ENCODE measurements around the gene PHC1. TPM values are rescaled to one million over a fixed set of nuclear protein-coding genes. Genes with fewer than 3 reads are reported as not detected.

The PHC1 gene
- polyA plus RNA-seq, 1 experiment, result 34.5 TPM

DNA sequence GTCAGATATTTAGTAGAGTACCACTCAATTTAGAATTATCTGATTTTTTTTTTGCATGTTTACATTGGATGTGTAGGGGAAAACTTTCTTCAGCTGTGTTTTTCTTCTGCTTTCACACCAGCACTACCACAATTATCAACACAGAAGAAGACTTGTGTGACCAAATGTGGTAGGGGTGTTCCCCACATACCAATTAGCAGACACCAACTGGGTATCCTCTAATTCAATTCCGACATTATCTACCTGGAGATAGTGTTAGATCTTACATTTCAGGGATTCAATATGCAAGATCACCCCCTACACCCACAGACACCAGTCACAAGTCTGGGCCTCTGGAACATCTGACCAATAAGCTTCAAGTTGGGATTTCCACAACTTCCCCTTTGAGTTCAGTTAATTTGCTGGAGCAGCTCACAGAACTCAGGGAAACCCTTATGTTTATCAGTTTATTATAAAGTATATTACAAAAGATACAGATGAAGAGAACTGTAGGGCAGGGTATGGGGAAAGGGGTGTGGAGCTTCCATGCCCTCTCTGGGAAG lies 71.0 kb downstream of the PHC1 start:
- no peak overlapping the region for H3K4me3 ChIP-seq (ENCODE audit: low read depth, low read length)
- no peak for TF ChIP-seq CTCF (IDR thresholded peaks at IDR 0.05; ENCODE audit: low read depth, low read length)
- CTCF ChIA-PET, result interaction anchor here (0.6 to 0.9 kb wide), 3 partner anchors 26 to 328 kb away, joined by 3 to 4 read pairs (median 3); no protein-coding TSS in a partner anchor

DNA sequence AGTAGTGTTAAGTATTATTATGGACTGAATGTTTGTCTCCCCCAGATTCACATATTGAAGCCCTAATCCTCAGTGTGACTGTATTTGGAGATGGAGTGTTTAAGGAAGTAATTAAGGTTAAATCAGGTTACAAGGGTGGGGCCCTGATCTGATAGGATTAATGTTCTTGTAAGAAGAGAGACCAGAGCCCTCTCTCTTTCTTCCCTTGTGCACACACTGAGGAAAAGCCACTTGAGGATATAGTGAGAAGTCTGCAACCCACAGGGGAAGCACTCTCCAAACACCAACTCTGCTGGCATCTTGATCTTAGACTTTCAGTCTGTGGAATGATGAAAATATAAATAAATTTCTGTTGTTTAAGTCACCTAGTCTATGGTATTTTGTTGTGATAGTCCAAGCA lies 72.9 kb downstream of the PHC1 start:
- TF ChIP-seq CTCF (IDR thresholded peaks at IDR 0.05; ENCODE audit: low read depth, low read length), result no peak
- no peak overlapping the region for H3K4me3 ChIP-seq (ENCODE audit: low read depth, low read length)
- no peaks in the 10 kb centered on the region for H3K27me3 ChIP-seq (ENCODE audit: control insufficient read depth, insufficient read depth, low read length)
- H3K27ac ChIP-seq (ENCODE audit: low read depth, low read length), result no peak overlapping the region
- CTCF ChIA-PET, result no interaction called here
- no peaks in the 10 kb centered on the region for H3K9me3 ChIP-seq (ENCODE audit: control insufficient read depth, insufficient read depth, low read length)
- no peak for DNase-seq (ENCODE audit: low read depth, low spot score)
- POLR2A ChIA-PET, result no interaction called here

More for the DNA sequence above, 71.0 kb downstream of the PHC1 start:
- H3K9me3 ChIP-seq (ENCODE audit: control insufficient read depth, insufficient read depth, low read length), result peaks cover 3% of the 10 kb centered on the region; the same call in 1 of the 2 replicates
- no peaks in the 10 kb centered on the region for H3K27me3 ChIP-seq (ENCODE audit: control insufficient read depth, insufficient read depth, low read length)
- POLR2A ChIA-PET, result interaction anchor here (0.7 kb wide), 1 partner anchor 331 kb away, joined by 3 read pairs; no protein-coding TSS in a partner anchor
- no peak overlapping the region for H3K27ac ChIP-seq (ENCODE audit: low read depth, low read length)
- DNase-seq (ENCODE audit: low read depth, low spot score), result no peak

GRCh38 chr12:8987685-8988084 lies 73.4 kb downstream of the PHC1 start:
- POLR2A ChIA-PET, result no interaction called here
- H3K9me3 ChIP-seq (ENCODE audit: control insufficient read depth, insufficient read depth, low read length), result no peaks in the 10 kb centered on the region
- no peak overlapping the region for H3K4me3 ChIP-seq (ENCODE audit: low read depth, low read length)
- no peak for TF ChIP-seq CTCF (IDR thresholded peaks at IDR 0.05; ENCODE audit: low read depth, low read length)
- no peaks in the 10 kb centered on the region for H3K27me3 ChIP-seq (ENCODE audit: control insufficient read depth, insufficient read depth, low read length)
- CTCF ChIA-PET, result no interaction called here
- DNase-seq (ENCODE audit: low read depth, low spot score), result no peak
- no peak overlapping the region for H3K27ac ChIP-seq (ENCODE audit: low read depth, low read length)

GRCh38 chr12:8989413-8989812 lies 75.1 kb downstream of the PHC1 start, which contains the start of gene KLRG1:
Gene KLRG1, plus strand, starts transcription at chr12:8989546. Its CDS starts 90 bp downstream, at chr12:8989636.
- H3K4me3 ChIP-seq (ENCODE audit: low read depth, low read length), result no peak within 1 kb of the TSS
- ChIA-PET POLR2A (no interaction called here), CTCF (no interaction called here)
- no peak within 1 kb of the TSS for H3K27ac ChIP-seq (ENCODE audit: low read depth, low read length)
- H3K9me3 ChIP-seq (ENCODE audit: control insufficient read depth, insufficient read depth, low read length), result no peaks in the 10 kb centered on the region
- no peaks in the 10 kb centered on the region for H3K27me3 ChIP-seq (ENCODE audit: control insufficient read depth, insufficient read depth, low read length)
- no peak for TF ChIP-seq CTCF (IDR thresholded peaks at IDR 0.05; ENCODE audit: low read depth, low read length)
- DNase-seq (ENCODE audit: low read depth, low spot score), result no peak

Other genes starting within 250 kb of the PHC1 start
- gene RIMKLB, start 216.5 kb upstream of the PHC1 start, polyA plus RNA-seq (2011; rRNA removed), result 15.8 and 22.0 TPM in 2 replicates
- gene A2ML1, start 91.9 kb upstream of the PHC1 start, polyA plus RNA-seq (2011; rRNA removed), result not detected in 2 replicates
- gene M6PR, start 35.1 kb downstream of the PHC1 start, polyA plus RNA-seq (2011; rRNA removed), result 106 and 119 TPM in 2 replicates
- gene KLRG1, start 75.0 kb downstream of the PHC1 start, polyA plus RNA-seq (2011; rRNA removed), result 1.3 and 1.7 TPM in 2 replicates
- gene A2M, start 201.4 kb downstream of the PHC1 start, polyA plus RNA-seq (2011; rRNA removed), result 0.48 and 1.2 TPM in 2 replicates

All from AG04450 (cell line).